ENCODE data around the gene TDRD6.

GRCh38 chr6:46642928-46643751 lies 44.5 kb upstream of the TDRD6 start:
- TF ChIP-seq CTCF (IDR thresholded peaks at IDR 0.05; ENCODE audit: low read depth, low read length), result no peak
- TF ChIP-seq EZH2phosphoT487 (IDR thresholded peaks at IDR 0.05; ENCODE audit: low read depth), result no peak
